22Rv1 (cell line): Measurements from ENCODE around the gene PLCB3.

ENCODE experiments used
- H3K27ac ChIP-seq: fragments of 450-650 bp; 2 replicates; pipeline ENCODE4 v1.5.1; 2017
- ZFX ChIP-seq: fragments of 450-650 bp; IDR thresholded peaks from 2 replicates; pipeline ENCODE4 v1.6.1; 2017; ENCODE audit warnings: antibody characterized with exemption, borderline replicate concordance
- TF ChIP-seq, protein P1 (sequence below): fragments of 450-650 bp; IDR thresholded peaks from 2 replicates; pipeline ENCODE4 v1.5.1; 2017; ENCODE audit warnings: mild to moderate bottlenecking

The PLCB3 gene

DNA sequence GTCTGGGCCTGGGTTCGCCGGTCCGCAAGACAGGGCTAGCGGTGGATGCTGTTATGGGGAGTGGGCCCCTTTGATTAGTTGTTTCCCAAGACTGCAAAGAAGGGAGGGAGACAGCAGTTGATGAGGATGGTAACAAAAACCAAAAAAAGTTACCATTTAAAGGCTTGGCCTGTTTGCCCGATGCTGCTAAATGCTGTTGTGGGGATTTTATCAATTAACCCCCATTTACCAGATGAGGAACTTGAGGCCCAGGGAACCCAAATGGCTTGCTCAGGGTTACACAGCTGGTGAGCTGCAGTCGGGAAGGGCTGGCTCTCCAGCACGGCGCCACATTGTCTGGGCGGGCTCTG is 28.7 kb upstream of the PLCB3 start:
- peak overlapping the region; percentile 95 for H3K27ac ChIP-seq
- TF ChIP-seq ZFX: no peak
- TF ChIP-seq, protein P1, sequence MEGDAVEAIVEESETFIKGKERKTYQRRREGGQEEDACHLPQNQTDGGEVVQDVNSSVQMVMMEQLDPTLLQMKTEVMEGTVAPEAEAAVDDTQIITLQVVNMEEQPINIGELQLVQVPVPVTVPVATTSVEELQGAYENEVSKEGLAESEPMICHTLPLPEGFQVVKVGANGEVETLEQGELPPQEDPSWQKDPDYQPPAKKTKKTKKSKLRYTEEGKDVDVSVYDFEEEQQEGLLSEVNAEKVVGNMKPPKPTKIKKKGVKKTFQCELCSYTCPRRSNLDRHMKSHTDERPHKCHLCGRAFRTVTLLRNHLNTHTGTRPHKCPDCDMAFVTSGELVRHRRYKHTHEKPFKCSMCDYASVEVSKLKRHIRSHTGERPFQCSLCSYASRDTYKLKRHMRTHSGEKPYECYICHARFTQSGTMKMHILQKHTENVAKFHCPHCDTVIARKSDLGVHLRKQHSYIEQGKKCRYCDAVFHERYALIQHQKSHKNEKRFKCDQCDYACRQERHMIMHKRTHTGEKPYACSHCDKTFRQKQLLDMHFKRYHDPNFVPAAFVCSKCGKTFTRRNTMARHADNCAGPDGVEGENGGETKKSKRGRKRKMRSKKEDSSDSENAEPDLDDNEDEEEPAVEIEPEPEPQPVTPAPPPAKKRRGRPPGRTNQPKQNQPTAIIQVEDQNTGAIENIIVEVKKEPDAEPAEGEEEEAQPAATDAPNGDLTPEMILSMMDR: no peak

DNA sequence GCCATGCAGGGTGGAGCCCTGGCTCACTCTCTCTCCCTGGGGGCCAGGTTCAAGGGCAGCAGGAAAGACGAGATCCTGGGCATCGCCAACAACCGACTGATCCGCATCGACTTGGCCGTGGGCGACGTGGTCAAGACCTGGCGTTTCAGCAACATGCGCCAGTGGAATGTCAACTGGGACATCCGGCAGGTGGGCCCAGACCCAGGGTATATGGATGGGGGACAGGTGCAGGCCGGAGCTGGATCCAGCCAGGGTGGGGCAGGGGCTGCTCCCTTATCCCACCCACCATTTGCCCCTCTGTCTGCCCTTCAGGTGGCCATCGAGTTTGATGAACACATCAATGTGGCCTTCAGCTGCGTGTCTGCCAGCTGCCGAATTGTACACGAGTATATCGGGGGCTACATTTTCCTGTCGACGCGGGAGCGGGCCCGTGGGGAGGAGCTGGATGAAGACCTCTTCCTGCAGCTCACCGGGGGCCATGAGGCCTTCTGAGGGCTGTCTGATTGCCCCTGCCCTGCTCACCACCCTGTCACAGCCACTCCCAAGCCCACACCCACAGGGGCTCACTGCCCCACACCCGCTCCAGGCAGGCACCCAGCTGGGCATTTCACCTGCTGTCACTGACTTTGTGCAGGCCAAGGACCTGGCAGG is 28.2 kb upstream of the PLCB3 start:
- TF ChIP-seq, protein P1: no peak
- no peak for TF ChIP-seq ZFX
- H3K27ac ChIP-seq: peak overlapping the region; percentile 95

DNA sequence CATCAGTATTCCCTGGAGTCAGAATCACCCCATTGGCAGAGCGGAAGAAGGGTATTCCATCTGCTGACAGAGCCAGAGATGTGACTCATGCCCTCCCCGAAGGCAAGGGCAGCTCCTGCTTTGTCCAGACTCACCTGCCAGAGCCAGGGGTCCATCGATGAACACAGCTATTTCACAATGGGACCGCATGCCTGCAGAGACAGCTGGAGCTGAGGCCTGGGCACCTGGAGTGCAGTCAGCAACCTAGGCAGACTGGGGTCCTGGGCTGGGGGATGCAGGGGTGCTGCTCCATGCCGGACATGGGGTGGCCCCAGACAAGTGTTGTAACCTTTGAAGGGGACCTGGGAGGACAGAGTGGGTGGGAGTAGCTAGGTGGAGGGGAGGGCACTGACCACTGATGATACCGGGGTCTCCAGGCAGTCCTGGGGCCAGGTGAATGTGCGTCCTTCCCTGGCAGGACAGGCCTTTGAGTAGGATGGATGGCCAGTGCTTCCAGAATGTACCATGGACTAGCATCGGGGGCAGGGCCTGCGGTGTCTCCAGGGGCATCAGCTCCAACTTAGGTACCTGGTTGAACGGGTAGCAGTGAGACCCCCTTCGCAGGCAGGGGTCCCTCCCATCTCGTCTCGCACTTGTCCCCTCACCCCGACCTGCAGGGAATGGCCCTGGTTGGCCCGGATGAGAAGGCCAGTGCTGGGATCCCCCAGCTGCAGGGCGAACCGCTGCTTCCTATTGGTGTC is 27.0 kb upstream of the PLCB3 start:
- TF ChIP-seq, protein P1: no peak
- no peak for TF ChIP-seq ZFX
- H3K27ac ChIP-seq: peak overlapping the region; percentile 95

DNA sequence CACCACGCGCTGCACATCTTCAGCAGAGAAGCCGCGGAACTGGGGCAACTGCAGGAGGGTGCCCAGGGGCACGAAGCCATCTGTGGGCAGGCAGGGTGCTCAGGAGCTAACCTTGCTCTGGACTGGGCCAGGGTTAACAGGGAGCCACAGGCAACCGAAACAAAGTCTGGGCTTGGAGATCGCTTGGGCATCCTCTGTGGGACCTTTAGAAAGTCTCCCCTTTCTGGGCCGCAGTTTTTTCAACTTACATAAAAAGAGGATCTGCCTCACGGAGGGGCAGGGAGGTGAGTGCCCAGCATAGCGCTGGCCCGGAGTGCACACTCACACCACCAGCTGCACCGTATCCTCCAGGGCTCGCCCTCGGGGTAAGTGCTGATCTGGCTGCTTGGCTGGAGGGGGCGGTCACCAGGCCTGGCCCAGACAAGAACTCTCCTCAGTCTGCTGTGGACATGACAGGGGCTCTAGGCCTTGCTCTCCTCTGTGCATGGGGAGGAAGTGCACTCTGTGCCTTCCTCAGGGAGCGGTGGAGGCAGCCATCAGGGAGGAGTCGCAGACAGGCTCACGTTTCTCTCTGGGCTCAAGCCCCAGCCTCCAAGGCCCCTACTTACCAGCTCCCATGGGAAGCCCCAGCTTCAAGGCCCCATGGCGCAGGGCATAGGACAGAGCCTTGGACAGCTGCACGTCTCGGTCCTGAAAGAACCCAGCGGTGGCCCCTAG is 26.3 kb upstream of the PLCB3 start:
- peak overlapping the region; percentile 95 for H3K27ac ChIP-seq
- no peak for TF ChIP-seq ZFX
- TF ChIP-seq, protein P1: no peak

DNA sequence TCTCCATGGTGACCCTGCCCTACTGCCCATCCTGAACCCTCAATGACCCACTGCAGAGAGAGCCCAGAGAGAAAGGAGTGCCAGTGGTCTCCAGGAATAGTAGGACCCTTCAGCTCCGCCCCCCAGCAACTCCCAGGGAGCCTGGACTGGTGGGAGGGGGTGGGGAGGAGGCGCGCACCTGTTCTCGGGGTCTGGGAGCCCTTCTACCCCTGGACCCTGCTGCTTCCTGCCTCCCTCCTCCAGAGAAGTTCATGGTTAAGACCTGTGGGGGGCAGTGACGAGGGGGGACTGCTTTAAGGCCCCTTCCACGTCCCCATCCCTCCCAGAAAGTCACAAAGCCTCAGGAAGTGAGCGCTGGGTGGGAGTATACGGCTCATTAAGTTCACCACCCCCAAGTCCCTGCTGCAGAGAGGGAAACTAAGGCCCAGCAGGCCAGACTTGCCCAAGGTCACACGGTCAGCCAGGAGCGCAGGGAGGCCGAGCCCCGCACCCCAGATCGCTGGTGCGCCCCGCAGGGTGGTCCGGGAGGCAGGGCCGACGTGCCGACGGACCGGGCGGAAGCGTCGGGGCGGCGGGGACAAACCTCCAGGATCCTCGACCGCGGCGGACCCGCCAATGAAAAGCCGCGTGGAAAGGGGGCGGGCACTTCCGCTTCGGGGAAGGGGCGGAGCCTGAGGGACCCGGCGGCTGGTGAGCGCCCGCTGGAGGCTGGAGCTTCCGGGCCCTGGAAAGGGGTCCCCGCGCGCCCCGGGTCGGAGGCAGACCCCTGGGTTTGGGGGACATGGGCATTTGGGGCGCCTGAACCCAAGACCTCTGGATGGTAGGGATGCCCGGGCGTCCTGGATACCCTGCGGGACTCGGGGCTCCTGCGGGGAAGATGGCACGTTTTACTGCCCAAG is 25.5 kb upstream of the PLCB3 start, which contains the start of the genes NUDT22 and TRPT1:
NUDT22 (plus strand) TSS at position 667 of the 899 bp plus-strand sequence. CDS start 379 bp downstream, outside the sequence.
TRPT1 (minus strand) TSS at position 579 of the 899 bp plus-strand sequence; CDS start at position 253, 326 bp downstream.
- H3K27ac ChIP-seq: peak within 1 kb of the TSS; percentile 95
- no peak for TF ChIP-seq ZFX
- TF ChIP-seq, protein P1: peak; percentile 41

DNA sequence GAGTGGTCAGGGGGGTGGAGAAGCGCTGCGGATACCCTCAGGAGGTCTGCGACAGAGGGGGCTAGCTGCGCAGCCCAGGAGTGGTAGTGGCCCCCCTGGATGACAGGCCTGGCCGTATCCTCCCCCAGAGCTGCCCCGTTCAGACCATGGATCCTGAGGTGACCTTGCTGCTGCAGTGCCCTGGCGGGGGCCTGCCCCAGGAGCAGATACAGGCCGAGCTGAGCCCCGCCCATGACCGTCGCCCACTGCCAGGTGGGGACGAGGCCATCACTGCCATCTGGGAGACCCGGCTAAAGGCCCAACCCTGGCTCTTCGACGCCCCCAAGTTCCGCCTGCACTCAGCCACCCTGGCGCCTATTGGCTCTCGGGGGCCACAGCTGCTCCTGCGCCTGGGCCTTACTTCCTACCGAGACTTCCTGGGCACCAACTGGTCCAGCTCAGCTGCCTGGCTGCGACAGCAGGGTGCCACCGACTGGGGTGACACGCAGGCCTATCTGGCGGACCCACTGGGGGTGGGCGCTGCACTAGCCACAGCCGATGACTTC is 24.8 kb upstream of the PLCB3 start:
- no peak for TF ChIP-seq ZFX
- TF ChIP-seq, protein P1: no peak
- peak overlapping the region; percentile 95 for H3K27ac ChIP-seq
